ENCODE results near the gene FA2H. TPM values are rescaled to one million over a fixed set of nuclear protein-coding genes. Genes with fewer than 3 reads are reported as not detected.

The FA2H gene
- total RNA-seq, 4 donors from 2014 or later, result 0.41 TPM; not detected in 3

DNA sequence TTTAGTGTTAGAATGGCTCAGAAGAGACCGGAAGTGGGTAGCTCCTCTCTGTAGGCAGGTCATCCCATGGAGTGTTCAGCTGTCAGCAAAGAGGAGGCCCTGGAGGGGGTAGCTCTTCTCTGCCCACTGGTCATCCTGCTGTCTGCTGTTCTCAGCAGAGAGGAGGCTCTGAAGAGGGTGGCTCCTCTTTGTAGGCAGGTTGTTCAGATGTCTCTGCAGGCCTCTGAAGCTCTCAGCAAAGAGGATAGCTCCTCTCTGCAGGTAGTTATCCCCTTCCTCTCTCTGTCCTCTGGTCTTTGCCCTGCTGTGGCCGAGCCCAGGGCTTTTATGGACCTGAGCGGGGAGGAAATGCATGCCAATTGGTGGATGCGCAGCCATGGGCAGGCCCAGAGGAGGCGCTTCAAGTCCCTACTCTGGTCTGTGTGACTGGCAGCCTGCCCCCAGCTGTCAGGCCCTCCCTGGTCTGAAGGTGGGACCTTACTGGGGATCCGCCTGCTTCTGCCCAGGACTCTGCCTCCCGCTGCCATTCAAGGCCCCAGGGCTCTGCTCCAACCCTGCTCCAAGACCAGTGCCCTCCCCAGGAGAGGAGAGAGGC, 32.5 kb upstream of the FA2H start:
- H3K4me3 ChIP-seq, result no peak overlapping the region
- ATAC-seq (no peak), DNase-seq (no peak)
- H3K27me3 ChIP-seq, result no peaks in the 10 kb centered on the region
- in situ Hi-C loops (cut with MboI; ENCODE audit: low sequenced_read_pairs in 4 of 4), result no loop called here
- intact Hi-C loops (cut with DNase I; ENCODE audit: low total_unique reads), result no loop called here
- no peaks in the 10 kb centered on the region for H3K4me1 ChIP-seq
- H3K27ac ChIP-seq, result no peak overlapping the region
- no peaks in the 10 kb centered on the region for H3K36me3 ChIP-seq
- TF ChIP-seq, protein P1, sequence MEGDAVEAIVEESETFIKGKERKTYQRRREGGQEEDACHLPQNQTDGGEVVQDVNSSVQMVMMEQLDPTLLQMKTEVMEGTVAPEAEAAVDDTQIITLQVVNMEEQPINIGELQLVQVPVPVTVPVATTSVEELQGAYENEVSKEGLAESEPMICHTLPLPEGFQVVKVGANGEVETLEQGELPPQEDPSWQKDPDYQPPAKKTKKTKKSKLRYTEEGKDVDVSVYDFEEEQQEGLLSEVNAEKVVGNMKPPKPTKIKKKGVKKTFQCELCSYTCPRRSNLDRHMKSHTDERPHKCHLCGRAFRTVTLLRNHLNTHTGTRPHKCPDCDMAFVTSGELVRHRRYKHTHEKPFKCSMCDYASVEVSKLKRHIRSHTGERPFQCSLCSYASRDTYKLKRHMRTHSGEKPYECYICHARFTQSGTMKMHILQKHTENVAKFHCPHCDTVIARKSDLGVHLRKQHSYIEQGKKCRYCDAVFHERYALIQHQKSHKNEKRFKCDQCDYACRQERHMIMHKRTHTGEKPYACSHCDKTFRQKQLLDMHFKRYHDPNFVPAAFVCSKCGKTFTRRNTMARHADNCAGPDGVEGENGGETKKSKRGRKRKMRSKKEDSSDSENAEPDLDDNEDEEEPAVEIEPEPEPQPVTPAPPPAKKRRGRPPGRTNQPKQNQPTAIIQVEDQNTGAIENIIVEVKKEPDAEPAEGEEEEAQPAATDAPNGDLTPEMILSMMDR (IDR thresholded peaks at IDR 0.05 in 4 of 5, conservative IDR thresholded peaks at IDR 0.05 in 1 of 5), result no peak
- no peak for TF ChIP-seq POLR2A (IDR thresholded peaks at IDR 0.05)
- no peaks in the 10 kb centered on the region for H3K9me3 ChIP-seq

DNA sequence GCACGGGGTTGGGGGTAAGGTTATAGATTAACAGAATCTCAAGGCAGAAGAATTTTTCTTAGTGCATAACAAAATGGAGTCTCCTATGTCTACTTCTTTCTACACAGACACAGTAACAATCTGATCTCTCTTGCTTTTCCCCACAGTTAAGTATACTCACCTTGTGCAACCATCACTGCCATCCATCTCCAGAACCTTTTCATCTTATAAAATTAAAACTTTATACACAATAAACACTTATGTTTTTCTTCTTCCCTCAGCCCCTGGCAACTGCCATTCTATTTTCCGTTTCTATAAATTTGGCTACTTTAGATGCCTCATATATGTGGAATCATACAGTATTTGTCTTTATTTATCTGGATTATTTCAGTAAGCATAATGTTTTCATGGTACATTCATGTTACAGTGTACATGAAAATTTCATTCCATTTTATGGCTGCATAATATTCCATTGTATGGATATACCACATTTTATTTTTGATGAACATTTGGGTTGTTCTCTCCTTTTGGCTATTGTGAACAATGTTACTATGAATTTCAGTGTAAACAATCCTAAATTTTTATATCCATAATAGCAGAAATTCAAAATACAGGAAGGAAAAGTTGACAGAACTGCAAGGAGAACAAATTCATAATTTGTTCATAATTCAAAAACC, 25.7 kb upstream of the FA2H start:
- ATAC-seq, result no peak
- no peak overlapping the region for H3K27ac ChIP-seq
- intact Hi-C loops (cut with DNase I; ENCODE audit: low total_unique reads), result no loop called here
- H3K4me1 ChIP-seq, result no peaks in the 10 kb centered on the region
- in situ Hi-C loops (cut with MboI; ENCODE audit: low sequenced_read_pairs in 4 of 4), result no loop called here
- H3K27me3 ChIP-seq, result no peaks in the 10 kb centered on the region
- no peak overlapping the region for H3K4me3 ChIP-seq
- DNase-seq, result no peak
- no peak for TF ChIP-seq POLR2A (IDR thresholded peaks at IDR 0.05)
- TF ChIP-seq, protein P1 (IDR thresholded peaks at IDR 0.05 in 4 of 5, conservative IDR thresholded peaks at IDR 0.05 in 1 of 5), result no peak
- no peaks in the 10 kb centered on the region for H3K9me3 ChIP-seq
- no peaks in the 10 kb centered on the region for H3K36me3 ChIP-seq

DNA sequence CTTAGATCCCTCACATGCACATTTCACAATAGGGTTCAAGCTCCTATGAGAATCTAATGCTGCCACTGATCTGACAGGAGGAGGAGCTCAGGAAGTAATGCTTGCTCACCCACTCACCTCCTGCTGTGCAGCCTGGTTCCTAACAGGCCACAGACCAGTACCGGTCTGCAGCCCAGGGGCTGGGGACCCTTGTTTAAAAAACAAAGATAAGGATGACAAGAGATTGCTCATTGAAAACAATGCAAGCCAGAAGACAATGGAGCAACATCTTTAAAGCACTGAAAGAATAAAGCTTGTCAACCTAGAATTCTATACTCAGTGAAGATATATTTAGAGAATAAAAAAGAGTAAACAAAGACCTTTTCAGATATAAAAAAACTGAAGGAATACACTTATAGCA, 22.8 kb upstream of the FA2H start:
- in situ Hi-C loops (cut with MboI; ENCODE audit: low sequenced_read_pairs in 4 of 4), result no loop called here
- DNase-seq, result no peak
- TF ChIP-seq, protein P1 (IDR thresholded peaks at IDR 0.05 in 4 of 5, conservative IDR thresholded peaks at IDR 0.05 in 1 of 5), result no peak
- TF ChIP-seq POLR2A (IDR thresholded peaks at IDR 0.05), result no peak
- Histone ChIP-seq H3K36me3 (no peaks in the 10 kb centered on the region), H3K4me1 (no peaks in the 10 kb centered on the region), H3K4me3 (no peak overlapping the region), H3K9me3 (no peaks in the 10 kb centered on the region), H3K27me3 (no peaks in the 10 kb centered on the region), H3K27ac (no peak overlapping the region)
- intact Hi-C loops (cut with DNase I; ENCODE audit: low total_unique reads), result no loop called here
- ATAC-seq, result no peak

DNA sequence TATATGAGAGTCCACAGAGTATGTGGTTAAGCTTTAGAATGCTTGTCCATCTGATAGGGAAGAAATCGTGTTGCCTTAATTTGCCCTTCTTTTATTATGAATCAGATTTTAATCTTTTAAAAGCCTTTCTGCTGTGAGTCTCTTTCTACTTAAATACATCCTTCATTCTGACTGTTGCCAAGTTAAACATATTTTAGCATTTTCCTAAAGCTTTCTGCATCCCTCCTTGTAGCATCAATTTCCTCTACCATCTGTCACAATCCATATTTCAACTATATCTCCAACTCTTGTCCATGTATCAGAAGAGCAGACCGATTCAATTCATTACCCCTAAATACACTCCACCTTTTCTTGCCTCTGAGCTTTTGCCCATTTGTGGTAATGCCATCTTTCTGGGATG, 20.5 kb upstream of the FA2H start:
- Histone ChIP-seq H3K27me3 (no peaks in the 10 kb centered on the region), H3K4me3 (no peak overlapping the region)
- intact Hi-C loops (cut with DNase I; ENCODE audit: low total_unique reads), result no loop called here

More for the DNA sequence above, 20.5 kb upstream of the FA2H start:
- no peaks in the 10 kb centered on the region for H3K9me3 ChIP-seq
- ATAC-seq (no peak), DNase-seq (no peak)
- in situ Hi-C loops (cut with MboI; ENCODE audit: low sequenced_read_pairs in 4 of 4), result no loop called here
- H3K36me3 ChIP-seq, result no peaks in the 10 kb centered on the region
- TF ChIP-seq, protein P1 (IDR thresholded peaks at IDR 0.05 in 4 of 5, conservative IDR thresholded peaks at IDR 0.05 in 1 of 5), result no peak
- no peak for TF ChIP-seq POLR2A (IDR thresholded peaks at IDR 0.05)
- no peaks in the 10 kb centered on the region for H3K4me1 ChIP-seq
- no peak overlapping the region for H3K27ac ChIP-seq

All from gastrocnemius medialis (tissue), 4 donors.